ENCODE results near the gene SLC35F1. TPM values are rescaled to one million over a fixed set of nuclear protein-coding genes. Genes with fewer than 3 reads are reported as not detected.

Gene SLC35F1
- total and polyA plus RNA-seq, 10 of the 15 experiments (the other 5 are each of a cell fraction or from before 2014, with no cell fraction given), result 0.01 TPM; not detected in 9

- no peak for TF ChIP-seq ZBTB4 (CRISPR knock-in tag; IDR thresholded peaks at IDR 0.05)
Measured at GRCh38 chr6:118294906-118295305, 387.8 kb downstream of the SLC35F1 start (continued).

DNA sequence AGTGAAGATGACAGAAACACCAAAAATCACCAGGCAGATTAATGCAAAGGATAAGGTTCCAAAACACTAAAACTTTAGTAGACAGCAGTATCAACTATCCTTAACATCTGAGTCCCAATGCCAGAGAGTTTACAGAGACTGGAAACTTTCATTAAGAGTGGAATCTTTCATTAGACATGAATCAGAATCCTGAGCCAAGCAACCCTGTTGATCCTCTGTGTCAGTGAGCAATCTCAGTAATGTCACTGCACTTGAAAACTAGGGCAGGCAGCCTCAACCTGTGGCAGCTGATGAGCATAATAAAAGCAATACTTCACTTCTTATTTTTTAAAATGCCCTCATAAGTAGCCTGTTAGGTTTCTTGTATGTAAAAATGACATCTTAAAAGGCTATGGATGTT is 388.3 kb downstream of the SLC35F1 start:
- FAIRE-seq (no peak), ATAC-seq (no peak), DNase-seq (ENCODE audit: low read depth, low spot score) (no peak)
- ChIA-PET POLR2A (no interaction called here), RAD21 (ENCODE audit: unreplicated experiment) (no interaction called here), CTCF (interaction anchor here (0.7 kb wide), 1 partner anchor 54 kb away, joined by 5 read pairs; no protein-coding TSS in a partner anchor), SMC1A (ENCODE audit: uncharacterized antibody, unreplicated experiment) (no interaction called here)
- Histone ChIP-seq H2AFZ (ENCODE audit: control insufficient read depth, low read depth, low read length) (no peak overlapping the region), H4K20me1 (ENCODE audit: control insufficient read depth, insufficient read depth) (no peaks in the 10 kb centered on the region), H3K4me3 (no peak overlapping the region), H3K4me2 (ENCODE audit: control insufficient read depth, insufficient read depth) (no peak overlapping the region), H3K4me1 (ENCODE audit: control insufficient read depth, insufficient read depth, low read length) (no peaks in the 10 kb centered on the region), H3K9ac (ENCODE audit: control insufficient read depth, insufficient read depth, low read length) (no peak overlapping the region), H3K79me2 (ENCODE audit: control insufficient read depth, insufficient read depth, low read length) (no peaks in the 10 kb centered on the region), H3K36me3 (ENCODE audit: control insufficient read depth in 2 of 2, insufficient read depth in 2 of 2, low read length in 1 of 2) (no peaks in the 10 kb centered on the region), H3K27me3 (replicated peaks in 1 of 2; ENCODE audit: control insufficient read depth in 2 of 2, insufficient read depth in 2 of 2, low read length in 1 of 2) (no peaks in the 10 kb centered on the region), H3K9me3 (replicated peaks; ENCODE audit: control insufficient read depth, insufficient read depth, low read length) (no peaks in the 10 kb centered on the region), H3K27ac (ENCODE audit: control insufficient read depth, insufficient read depth) (no peak overlapping the region)
- BruUV-seq (replicated peaks), result no TSS peak
- intact Hi-C loops (cut with micrococcal nuclease; ENCODE audit: unreplicated experiment), result no loop called here
- TF ChIP-seq MYB (IDR thresholded peaks at IDR 0.05; ENCODE audit: borderline replicate concordance, low read depth, low read length) (no peak), BCL11A (IDR thresholded peaks at IDR 0.05; ENCODE audit: low read depth, low read length) (no peak), RAD51 (IDR thresholded peaks at IDR 0.05) (no peak), FOXM1 (IDR thresholded peaks at IDR 0.05; ENCODE audit: low read depth, low read length) (no peak), TARDBP (IDR thresholded peaks at IDR 0.05; ENCODE audit: borderline replicate concordance) (no peak), TCF12 (IDR thresholded peaks at IDR 0.05; ENCODE audit: low read depth, low read length) (no peak), PBX3 (IDR thresholded peaks at IDR 0.05; ENCODE audit: insufficient replicate concordance, low read depth, low read length) (no peak), POU2F2 (IDR thresholded peaks at IDR 0.05; ENCODE audit: borderline replicate concordance, low read depth, low read length) (no peak)
- in situ Hi-C loops (cut with MboI), result no loop called here
